ENCODE measurements around the gene PDE4D. TPM values are rescaled to one million over a fixed set of nuclear protein-coding genes. Genes with fewer than 3 reads are reported as not detected.

PDE4D gene
- total RNA-seq, 2 experiments from 2014 or later: 164 to 175 TPM

DNA sequence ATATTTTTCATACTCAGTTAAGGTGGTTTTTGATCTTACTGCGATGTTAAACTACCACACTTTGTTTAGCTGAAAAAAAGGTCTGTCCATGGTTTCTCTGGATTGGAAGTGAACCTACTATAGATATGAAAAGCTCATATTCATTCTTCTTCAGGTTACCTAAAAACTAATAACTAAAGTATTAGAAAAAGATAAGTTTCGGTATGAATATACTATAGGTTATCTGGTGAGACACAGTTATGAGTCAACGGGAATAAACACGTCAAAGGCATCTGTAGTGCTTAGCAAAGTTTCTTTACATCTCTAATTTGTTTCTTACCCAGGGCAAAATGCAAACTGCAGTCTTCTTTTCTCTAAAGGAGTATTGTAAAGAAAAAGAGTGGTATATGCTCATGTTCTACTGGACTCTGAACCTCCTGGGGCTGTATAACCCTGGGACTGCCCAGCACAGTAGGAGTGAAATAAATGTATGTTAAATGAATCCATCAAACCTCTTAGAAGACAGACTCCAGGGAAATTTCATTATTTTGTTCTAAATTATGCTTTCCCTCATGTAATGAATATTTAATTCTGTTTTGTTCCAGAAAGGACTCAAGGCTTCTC lies 521.9 kb downstream of the PDE4D start:
- intact Hi-C loops (cut with DNase I, micrococcal nuclease): loop anchor here in 1 of 2 experiments (5.0 kb wide), 1 partner anchor 339 kb away; no protein-coding TSS in a partner anchor
- H3K27ac ChIP-seq (ENCODE audit: low read depth in 1 of 2, low read length in 2 of 2): no peak overlapping the region
- TF ChIP-seq, protein P1, sequence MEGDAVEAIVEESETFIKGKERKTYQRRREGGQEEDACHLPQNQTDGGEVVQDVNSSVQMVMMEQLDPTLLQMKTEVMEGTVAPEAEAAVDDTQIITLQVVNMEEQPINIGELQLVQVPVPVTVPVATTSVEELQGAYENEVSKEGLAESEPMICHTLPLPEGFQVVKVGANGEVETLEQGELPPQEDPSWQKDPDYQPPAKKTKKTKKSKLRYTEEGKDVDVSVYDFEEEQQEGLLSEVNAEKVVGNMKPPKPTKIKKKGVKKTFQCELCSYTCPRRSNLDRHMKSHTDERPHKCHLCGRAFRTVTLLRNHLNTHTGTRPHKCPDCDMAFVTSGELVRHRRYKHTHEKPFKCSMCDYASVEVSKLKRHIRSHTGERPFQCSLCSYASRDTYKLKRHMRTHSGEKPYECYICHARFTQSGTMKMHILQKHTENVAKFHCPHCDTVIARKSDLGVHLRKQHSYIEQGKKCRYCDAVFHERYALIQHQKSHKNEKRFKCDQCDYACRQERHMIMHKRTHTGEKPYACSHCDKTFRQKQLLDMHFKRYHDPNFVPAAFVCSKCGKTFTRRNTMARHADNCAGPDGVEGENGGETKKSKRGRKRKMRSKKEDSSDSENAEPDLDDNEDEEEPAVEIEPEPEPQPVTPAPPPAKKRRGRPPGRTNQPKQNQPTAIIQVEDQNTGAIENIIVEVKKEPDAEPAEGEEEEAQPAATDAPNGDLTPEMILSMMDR (IDR thresholded peaks at IDR 0.05): no peak
- ChIA-PET CTCF (interaction anchor here (0.6 to 1.2 kb wide), 2 partner anchors 9 to 166 kb away, joined by 3 read pairs; no protein-coding TSS in a partner anchor), POLR2A (interaction anchor here (0.6 kb wide), 1 partner anchor 1212 kb away, joined by 3 read pairs; no protein-coding TSS in a partner anchor)
- Mint-ChIP-seq H3K4me3 (no peak overlapping the region), H3K36me3 (ENCODE audit: low read depth) (no peaks in the 10 kb centered on the region), H3K4me1 (ENCODE audit: low read depth) (no peaks in the 10 kb centered on the region), H3K9me3 (peaks cover 11% of the 10 kb centered on the region), H3K27ac (no peak overlapping the region), H3K27me3 (peaks cover 16% of the 10 kb centered on the region)
- H3K27me3 ChIP-seq (ENCODE audit: control insufficient read depth in 1 of 2, insufficient read depth in 2 of 2, low read length in 2 of 2): peaks cover 0 to 5% of the 10 kb centered on the region in 2 experiments
- ATAC-seq (ENCODE audit: poor library complexity) (no peak), DNase-seq (no peak)
- no peaks in the 10 kb centered on the region for H3K36me3 ChIP-seq (ENCODE audit: insufficient read depth, low read length)
- H3K4me3 ChIP-seq (ENCODE audit: low read length): no peak overlapping the region
- peaks cover 0 to 3% of the 10 kb centered on the region in 2 experiments for H3K9me3 ChIP-seq (ENCODE audit: control insufficient read depth in 1 of 2, insufficient read depth in 1 of 2, low read length in 2 of 2)
- no peaks in the 10 kb centered on the region for H3K4me1 ChIP-seq (ENCODE audit: insufficient read depth, low read length)

DNA sequence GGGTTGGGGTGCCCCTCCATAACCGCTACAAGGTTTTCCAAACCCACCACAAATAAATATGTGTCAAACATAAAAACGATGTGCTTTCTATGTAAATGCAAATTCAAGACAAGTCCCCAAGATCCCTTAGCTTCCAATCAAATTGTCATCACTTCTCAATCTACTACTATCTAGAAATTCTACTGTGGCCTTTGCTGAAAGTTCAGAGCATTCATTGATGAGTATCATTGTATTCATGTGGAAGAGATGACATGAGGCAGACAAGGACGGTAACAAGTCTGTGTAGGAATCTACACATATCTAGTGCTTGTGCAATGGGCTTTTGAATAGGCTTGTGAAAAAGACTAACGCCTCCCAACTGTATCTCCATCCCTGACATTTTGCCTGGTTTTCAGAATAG lies 524.6 kb downstream of the PDE4D start:
- Mint-ChIP-seq H3K4me1 (ENCODE audit: low read depth) (no peaks in the 10 kb centered on the region), H3K4me3 (no peak overlapping the region), H3K36me3 (ENCODE audit: low read depth) (no peaks in the 10 kb centered on the region), H3K9me3 (peaks cover 8% of the 10 kb centered on the region), H3K27me3 (peaks cover 22% of the 10 kb centered on the region), H3K27ac (no peak overlapping the region)
- DNase-seq (no peak), ATAC-seq (ENCODE audit: poor library complexity) (no peak)
- H3K4me3 ChIP-seq (ENCODE audit: low read length): no peak overlapping the region
- H3K36me3 ChIP-seq (ENCODE audit: insufficient read depth, low read length): no peaks in the 10 kb centered on the region
- TF ChIP-seq, protein P1 (IDR thresholded peaks at IDR 0.05): no peak
- POLR2A ChIA-PET: no interaction called here
- no peaks in the 10 kb centered on the region for H3K4me1 ChIP-seq (ENCODE audit: insufficient read depth, low read length)
- CTCF ChIA-PET: interaction anchor here (1.7 kb wide), 1 partner anchor 478 kb away, joined by 5 read pairs; no protein-coding TSS in a partner anchor
- H3K27ac ChIP-seq (ENCODE audit: low read depth in 1 of 2, low read length in 2 of 2): no peak overlapping the region
- H3K9me3 ChIP-seq (ENCODE audit: control insufficient read depth in 1 of 2, insufficient read depth in 1 of 2, low read length in 2 of 2): peaks cover 0 to 3% of the 10 kb centered on the region in 2 experiments
- intact Hi-C loops (cut with DNase I, micrococcal nuclease): loop anchor here in 1 of 2 experiments (1.0 to 10.0 kb wide), 2 partner anchors 181 to 334 kb away; no protein-coding TSS in a partner anchor
- peaks cover 0 to 5% of the 10 kb centered on the region in 2 experiments for H3K27me3 ChIP-seq (ENCODE audit: control insufficient read depth in 1 of 2, insufficient read depth in 2 of 2, low read length in 2 of 2)

DNA sequence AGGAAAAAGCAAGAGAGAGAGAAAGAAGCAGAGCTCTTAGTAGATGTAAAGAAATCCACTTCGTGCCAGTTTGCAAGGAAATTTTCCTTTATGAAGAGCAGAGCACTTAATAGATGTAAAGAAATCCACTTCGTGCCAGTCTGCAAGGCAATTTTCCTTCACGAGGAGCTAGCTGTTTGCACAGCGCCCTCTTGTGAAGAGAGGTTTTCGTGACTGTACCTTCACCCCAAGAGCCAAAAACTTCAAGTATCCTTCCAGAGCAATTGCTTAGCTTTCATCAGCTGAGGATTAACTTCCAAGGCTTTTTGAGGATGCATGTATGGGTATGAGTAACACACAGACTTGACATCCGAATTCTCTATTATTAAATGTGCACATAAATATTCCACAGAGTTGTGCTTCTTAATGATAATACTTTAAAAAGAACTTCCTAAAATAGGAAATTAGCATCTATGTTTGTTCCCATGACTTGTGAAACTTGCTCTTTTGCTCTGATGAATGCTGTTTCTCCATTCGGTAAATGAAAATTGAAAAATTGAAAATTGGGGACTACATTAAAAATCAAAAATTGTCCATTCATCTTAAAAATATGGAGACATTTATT lies 525.6 kb downstream of the PDE4D start:
- no peaks in the 10 kb centered on the region for H3K36me3 Mint-ChIP-seq (ENCODE audit: low read depth)

More for the DNA sequence above, 525.6 kb downstream of the PDE4D start:
- H3K4me1 ChIP-seq (ENCODE audit: insufficient read depth, low read length): no peaks in the 10 kb centered on the region
- ChIA-PET CTCF (interaction anchor here (1.0 to 1.9 kb wide), 6 partner anchors 8 to 482 kb away, joined by 3 to 5 read pairs (median 4); no protein-coding TSS in a partner anchor), POLR2A (no interaction called here)
- peaks cover 0 to 5% of the 10 kb centered on the region in 2 experiments for H3K27me3 ChIP-seq (ENCODE audit: control insufficient read depth in 1 of 2, insufficient read depth in 2 of 2, low read length in 2 of 2)
- Mint-ChIP-seq H3K27ac (no peak overlapping the region), H3K27me3 (peaks cover 22% of the 10 kb centered on the region), H3K9me3 (no peaks in the 10 kb centered on the region), H3K4me1 (ENCODE audit: low read depth) (no peaks in the 10 kb centered on the region), H3K4me3 (no peak overlapping the region)
- H3K9me3 ChIP-seq (ENCODE audit: control insufficient read depth in 1 of 2, insufficient read depth in 1 of 2, low read length in 2 of 2): peaks cover 0 to 3% of the 10 kb centered on the region in 2 experiments
- ATAC-seq (ENCODE audit: poor library complexity) (peak; percentile 48), DNase-seq (peak; percentile 4 to 65 (median 26))
- H3K27ac ChIP-seq (ENCODE audit: low read depth in 1 of 2, low read length in 2 of 2): no peak overlapping the region
- TF ChIP-seq, protein P1 (IDR thresholded peaks at IDR 0.05): peak; percentile 72
- no peaks in the 10 kb centered on the region for H3K36me3 ChIP-seq (ENCODE audit: insufficient read depth, low read length)
- H3K4me3 ChIP-seq (ENCODE audit: low read length): no peak overlapping the region
- intact Hi-C loops (cut with DNase I, micrococcal nuclease): loop anchor here (1.0 to 10.0 kb wide), 3 partner anchors 180 to 481 kb away; no protein-coding TSS in a partner anchor
